Common myeloid progenitor, CD34-positive (primary cell): Measurements from ENCODE around the gene ASIC1. TPM values are rescaled to one million over a fixed set of nuclear protein-coding genes. Genes with fewer than 3 reads are reported as not detected.

Experiments
- CTCF ChIA-PET: fragments of 350-600 bp; sonication (Branson Sonifier 250); formaldehyde crosslinking; loops from one replicate; lab custom pipeline; 2021; ENCODE audit warnings: antibody characterized with exemption; lab: Charles Lee
- POLR2A ChIA-PET: fragments of 350-600 bp; sonication (Branson Sonifier 250); formaldehyde crosslinking; loops from one replicate; lab custom pipeline; 2021; ENCODE audit warnings: antibody characterized with exemption; lab: Charles Lee
- DNase-seq, 3 donors: peaks; one replicate each; pipeline versions ENCODE4 v3.0.0 to v3.0.0-alpha.2; 2013
- H3K27ac ChIP-seq, 2 experiments: 1 replicate in 1 of 2; 2 replicates in 1 of 2; pipeline ENCODE4 v1.7.0; 2013; ENCODE audit warnings: inconsistent platforms in 2 of 2, low read length in 2 of 2, mild to moderate bottlenecking in 2 of 2, low read depth in 1 of 2, moderate library complexity in 1 of 2; ENCODE audit not compliant: severe bottlenecking in 2 of 2, insufficient read depth in 1 of 2, poor library complexity in 1 of 2
- H3K27me3 ChIP-seq, 5 experiments: replicated peaks in 2 of 5; 1 replicate in 3 of 5; 2 replicates in 2 of 5; pipeline versions ENCODE4 v1.6.1 to v1.7.0; 2013; ENCODE audit warnings: low read length in 4 of 5, mild to moderate bottlenecking in 2 of 5, moderate library complexity in 2 of 5, inconsistent platforms in 1 of 5; ENCODE audit not compliant: insufficient read depth in 5 of 5, control insufficient read depth in 4 of 5
- H3K36me3 ChIP-seq, 4 experiments: 1 replicate in 2 of 4; 2 replicates in 2 of 4; pipeline versions ENCODE4 v1.6.1 to v1.7.0; 2013; ENCODE audit warnings: low read length in 3 of 4, control low read depth in 1 of 4, mild to moderate bottlenecking in 1 of 4; ENCODE audit not compliant: control insufficient read depth in 4 of 4, insufficient read depth in 4 of 4
- H3K4me1 ChIP-seq, 4 experiments: 1 replicate in 3 of 4; 2 replicates in 1 of 4; pipeline versions ENCODE4 v1.6.1 to v1.7.1; 2013; ENCODE audit warnings: low read length in 3 of 4, mild to moderate bottlenecking in 3 of 4, control low read depth in 1 of 4, inconsistent platforms in 1 of 4, moderate library complexity in 1 of 4; ENCODE audit not compliant: control insufficient read depth in 4 of 4, insufficient read depth in 4 of 4; ENCODE audit errors: control extremely low read depth in 1 of 4
- H3K4me3 ChIP-seq, 7 experiments: 1 replicate in 4 of 7; 2 replicates in 3 of 7; pipeline versions ENCODE4 v1.5.1 to v1.7.0; 2013; ENCODE audit warnings: mild to moderate bottlenecking in 7 of 7, low read length in 6 of 7, moderate library complexity in 6 of 7, inconsistent platforms in 2 of 7, low read depth in 2 of 7, control low read depth in 1 of 7; ENCODE audit not compliant: insufficient read depth in 4 of 7, control insufficient read depth in 1 of 7; ENCODE audit errors: extremely low read depth in 1 of 7
- H3K9me3 ChIP-seq, 5 experiments: 1 replicate in 4 of 5; 2 replicates in 1 of 5; pipeline versions ENCODE4 v1.6.1 to v1.7.1; 2013; ENCODE audit warnings: low read length in 4 of 5, mild to moderate bottlenecking in 2 of 5, inconsistent platforms in 1 of 5, low read depth in 1 of 5, moderate library complexity in 1 of 5; ENCODE audit not compliant: control insufficient read depth in 4 of 5, insufficient read depth in 2 of 5; ENCODE audit errors: control extremely low read depth in 1 of 5
- WGBS: methylation state at CpG from one replicate; pipeline ENCODE4 v1.1.5; 2013; ENCODE audit not compliant: insufficient coverage; 5-methylcytosine and 5-hydroxymethylcytosine counted together
- polyA plus RNA-seq: library from polyadenylated mRNA; unstranded; fragments of 120-200 nt; gene quantifications from one replicate; pipeline ENCODE4 v1.2.1, GENCODE V29; 2013

ASIC1 gene
- 0.04 TPM for polyA plus RNA-seq

- DNase-seq, result peak; percentile 54 to 77 (median 66)
- ChIA-PET POLR2A (no interaction called here), CTCF (interaction anchor here (2.9 to 14.7 kb wide), 8 partner anchors 12 to 90 kb away, joined by 17 to 269 read pairs (median 44); no protein-coding TSS in a partner anchor)
- Histone ChIP-seq H3K27ac (no peak within 1 kb of the TSS), H3K4me1 (peaks cover 0 to 49% (median 39%) of the 10 kb centered on the region in 4 experiments), H3K4me3 (peak within 1 kb of the TSS; percentile 13 to 77 (median 60)), H3K27me3 (peaks cover 0 to 29% (median 23%) of the 10 kb centered on the region in 5 experiments), H3K9me3 (no peaks in the 10 kb centered on the region), H3K36me3 (no peaks in the 10 kb centered on the region)
- WGBS, result under 1% methylated on average over 52 of the region's 88 CpGs
Observed at GRCh38 chr12:50057000-50057841, at the start of gene ASIC1. ASIC1 (plus strand) TSS chr12:50057596; CDS start chr12:50058767, 1,171 bp downstream.

- Histone ChIP-seq H3K27ac (no peak overlapping the region), H3K9me3 (no peaks in the 10 kb centered on the region), H3K4me3 (no peak overlapping the region), H3K36me3 (peaks cover 3 to 38% (median 10%) of the 10 kb centered on the region in 4 experiments), H3K27me3 (no peaks in the 10 kb centered on the region), H3K4me1 (peaks cover 0 to 4% (median 0%) of the 10 kb centered on the region in 4 experiments)
- DNase-seq, result no peak
- WGBS, result 97% methylated on average over 2 of the region's 2 CpGs
- ChIA-PET CTCF (interaction anchor here (1.0 to 1.7 kb wide), 7 partner anchors 10 to 76 kb away, joined by 3 to 7 read pairs (median 5); no protein-coding TSS in a partner anchor), POLR2A (no interaction called here)
Observed at GRCh38 chr12:50013361-50014147, 43.8 kb upstream of the ASIC1 start.

- 100% methylated on average over 2 of the region's 3 CpGs for WGBS
- peaks cover 3 to 35% (median 9%) of the 10 kb centered on the region in 4 experiments for H3K36me3 ChIP-seq
- no peaks in the 10 kb centered on the region for H3K9me3 ChIP-seq
- no peak overlapping the region for H3K27ac ChIP-seq
- no peaks in the 10 kb centered on the region for H3K27me3 ChIP-seq
- no peak overlapping the region for H3K4me3 ChIP-seq
- DNase-seq, result no peak
- H3K4me1 ChIP-seq, result peaks cover 0 to 4% (median 0%) of the 10 kb centered on the region in 4 experiments
- POLR2A ChIA-PET, result no interaction called here
- CTCF ChIA-PET, result interaction anchor here (1.0 to 1.7 kb wide), 6 partner anchors 11 to 75 kb away, joined by 3 to 7 read pairs (median 4); no protein-coding TSS in a partner anchor
Observed at GRCh38 chr12:50014342-50014741, 43.1 kb upstream of the ASIC1 start.

GRCh38 chr12:50016501-50017475 is 40.6 kb upstream of the ASIC1 start:
- ChIA-PET POLR2A (no interaction called here), CTCF (interaction anchor here (1.4 to 2.2 kb wide), 4 partner anchors 9 to 39 kb away, joined by 3 to 7 read pairs (median 4); no protein-coding TSS in a partner anchor)
- Histone ChIP-seq H3K4me3 (no peak overlapping the region), H3K4me1 (peaks cover 0 to 4% (median 0%) of the 10 kb centered on the region in 4 experiments), H3K27me3 (no peaks in the 10 kb centered on the region), H3K36me3 (peaks cover 0 to 31% (median 8%) of the 10 kb centered on the region in 4 experiments), H3K27ac (no peak overlapping the region), H3K9me3 (no peaks in the 10 kb centered on the region)
- WGBS, result 90% methylated on average over 8 of the region's 10 CpGs
- DNase-seq, result no peak

- ChIA-PET CTCF (interaction anchor here (1.0 to 4.1 kb wide), 5 partner anchors 19 to 53 kb away, joined by 3 to 20 read pairs (median 4); no protein-coding TSS in a partner anchor), POLR2A (no interaction called here)
- H3K36me3 ChIP-seq, result peaks cover 0 to 32% (median 8%) of the 10 kb centered on the region in 4 experiments
- 97% methylated on average over 5 of the region's 6 CpGs for WGBS
- no peak overlapping the region for H3K4me3 ChIP-seq
- no peaks in the 10 kb centered on the region for H3K27me3 ChIP-seq
- H3K4me1 ChIP-seq, result peaks cover 0 to 4% (median 0%) of the 10 kb centered on the region in 4 experiments
- no peak for DNase-seq
- H3K27ac ChIP-seq, result no peak overlapping the region
- no peaks in the 10 kb centered on the region for H3K9me3 ChIP-seq
Observed at GRCh38 chr12:50017641-50018040, 39.8 kb upstream of the ASIC1 start.

GRCh38 chr12:50018154-50018553 is 39.2 kb upstream of the ASIC1 start:
- H3K27me3 ChIP-seq, result no peaks in the 10 kb centered on the region
- no peak overlapping the region for H3K4me3 ChIP-seq
- ChIA-PET CTCF (interaction anchor here (1.0 to 4.1 kb wide), 7 partner anchors 14 to 53 kb away, joined by 3 to 20 read pairs (median 4); no protein-coding TSS in a partner anchor), POLR2A (no interaction called here)
- no peak overlapping the region for H3K27ac ChIP-seq
- peaks cover 0 to 33% (median 8%) of the 10 kb centered on the region in 4 experiments for H3K36me3 ChIP-seq
- no peak for DNase-seq
- H3K9me3 ChIP-seq, result no peaks in the 10 kb centered on the region
- H3K4me1 ChIP-seq, result peaks cover 0 to 4% (median 0%) of the 10 kb centered on the region in 4 experiments
- no CpG with 5 or more reads among the region's 3 CpGs for WGBS
